HCT116 (cell line): ENCODE data around the gene HRH2. TPM values are rescaled to one million over a fixed set of nuclear protein-coding genes. Genes with fewer than 3 reads are reported as not detected.

Experiments used
- ATAC-seq: fragments of 200-7000 bp; cut with Tn5 transposase; 2 replicates; pipeline ENCODE4 v1.9.1; 2020; ENCODE audit warnings: mild to moderate bottlenecking, moderate library complexity
- BruUV-seq: library from RNA; stranded (reverse); fragments of 400-500 nt; replicated peaks from 2 replicates; lab custom pipeline; 2021; lab: Mats Ljungman, UMichigan
- CTCF ChIA-PET: fragments of 300-600 bp; sonication (Branson Sonifier 250); formaldehyde crosslinking; loops from one replicate; lab custom pipeline; 2021; ENCODE audit warnings: antibody characterized with exemption; lab: Charles Lee
- POLR2A ChIA-PET: fragments of 300-600, 350-600 bp; sonication (Branson Sonifier 250); formaldehyde crosslinking; loops from one replicate; lab custom pipeline; 2021; ENCODE audit warnings: antibody characterized with exemption; lab: Charles Lee
- RAD21 ChIA-PET, 2 experiments: fragments of 300-600 bp; sonication (Branson Sonifier 250); formaldehyde crosslinking; loops; one replicate each; lab custom pipeline; 2023; ENCODE audit warnings: low total read pairs in 2 of 2; ENCODE audit not compliant: uncharacterized antibody in 2 of 2, unreplicated experiment in 2 of 2, low non-redundant PET in 1 of 2; lab: Charles Lee
- DNase-seq: peaks from one replicate; pipeline ENCODE4 v3.0.0-alpha.2; 2010; ENCODE audit warnings: low read depth, low spot score
- H2AFZ ChIP-seq: fragments of 200-600 bp; shearing (Covaris generic), sonication (generic); 2 replicates; pipeline ENCODE4 v1.6.1; 2017; ENCODE audit warnings: low read depth, mixed run types, mixed read lengths, antibody characterized with exemption, low read length; ENCODE audit not compliant: poor library complexity, severe bottlenecking
- H3K27ac ChIP-seq: 2 replicates; pipeline ENCODE4 v1.5.1; 2012; ENCODE audit warnings: low read depth, low read length
- H3K27me3 ChIP-seq: fragments of 200-600 bp; sonication (generic); 2 replicates; pipeline ENCODE4 v1.6.1; 2016; ENCODE audit warnings: mixed run types, low read length, mixed read lengths; ENCODE audit not compliant: insufficient read depth
- H3K36me3 ChIP-seq, 2 experiments: fragments of 200-500 bp in 1 of 2; fragments of 200-600 bp in 1 of 2; sonication (Bioruptor generic) in 1 of 2; sonication (generic) in 1 of 2; 2 replicates each; pipeline versions ENCODE4 v1.5.1 to v1.6.1; 2014 to 2016; ENCODE audit warnings: low read length in 2 of 2, inconsistent platforms in 1 of 2, mixed read lengths in 1 of 2, mixed run types in 1 of 2; ENCODE audit not compliant: insufficient read depth in 2 of 2, control insufficient read depth in 1 of 2
- H3K4me1 ChIP-seq, 2 experiments: fragments of 200-600 bp in 1 of 2; sonication (generic) in 1 of 2; 2 replicates each; pipeline versions ENCODE4 v1.5.1 to v1.6.1; 2012 to 2017; ENCODE audit warnings: low read length in 2 of 2, inconsistent platforms in 1 of 2, mild to moderate bottlenecking in 1 of 2, mixed read lengths in 1 of 2, mixed run types in 1 of 2, moderate library complexity in 1 of 2; ENCODE audit not compliant: insufficient read depth in 2 of 2, control insufficient read depth in 1 of 2
- H3K4me2 ChIP-seq: fragments of 200-600 bp; sonication (generic); 2 replicates; pipeline ENCODE4 v1.6.1; 2017; ENCODE audit warnings: mixed run types, low read length, mixed read lengths
- H3K4me3 ChIP-seq, 2 experiments: fragments of 200-600 bp in 1 of 2; sonication (generic) in 1 of 2; replicated peaks in 1 of 2; 2 replicates each; pipeline ENCODE4 v1.5.1; 2011 to 2016; ENCODE audit warnings: low read length in 2 of 2, control low read depth in 1 of 2, low read depth in 1 of 2, mild to moderate bottlenecking in 1 of 2, mixed read lengths in 1 of 2, mixed run types in 1 of 2
- H3K79me2 ChIP-seq: fragments of 200-600 bp; sonication (generic); 2 replicates; pipeline ENCODE4 v1.6.1; 2017; ENCODE audit warnings: mild to moderate bottlenecking, mixed run types, low read length, moderate library complexity, mixed read lengths; ENCODE audit not compliant: insufficient read depth
- H3K9ac ChIP-seq: fragments of 200-600 bp; sonication (generic); 2 replicates; pipeline ENCODE4 v1.6.1; 2016; ENCODE audit warnings: low read length, mixed read lengths
- H3K9me2 ChIP-seq: fragments of 200-600 bp; sonication (generic), shearing (Covaris generic); 2 replicates; pipeline ENCODE4 v1.6.1; 2017; ENCODE audit warnings: mixed run types, mild to moderate bottlenecking, moderate library complexity; ENCODE audit not compliant: insufficient read depth
- H3K9me3 ChIP-seq, 2 experiments: fragments of 200-500 bp in 1 of 2; fragments of 200-600 bp in 1 of 2; sonication (Bioruptor generic) in 1 of 2; sonication (generic) in 1 of 2; 2 replicates each; pipeline ENCODE4 v1.6.1; 2014 to 2017; ENCODE audit warnings: low read length in 2 of 2, mixed read lengths in 2 of 2, inconsistent platforms in 1 of 2, low read depth in 1 of 2, mild to moderate bottlenecking in 1 of 2, mixed run types in 1 of 2, moderate library complexity in 1 of 2; ENCODE audit not compliant: control insufficient read depth in 1 of 2, insufficient read depth in 1 of 2
- H4K20me1 ChIP-seq: fragments of 200-600 bp; sonication (generic), shearing (Covaris generic); 2 replicates; pipeline ENCODE4 v1.6.1; 2017; ENCODE audit warnings: mixed run types, mild to moderate bottlenecking, moderate library complexity; ENCODE audit not compliant: insufficient read depth
- EGR1 ChIP-seq: IDR thresholded peaks from 2 replicates; pipeline ENCODE4 v1.6.1; 2012; ENCODE audit warnings: low read depth
- FOSL1 ChIP-seq: IDR thresholded peaks from 2 replicates; pipeline ENCODE4 v1.6.1; 2012; ENCODE audit warnings: low read depth
- JUND ChIP-seq: IDR thresholded peaks from 2 replicates; pipeline ENCODE4 v1.6.1; 2012
- POLR2AphosphoS5 ChIP-seq: IDR thresholded peaks from 2 replicates; pipeline ENCODE4 v1.6.1; 2011; ENCODE audit warnings: mild to moderate bottlenecking, low read depth, low read length, moderate library complexity
- RAD21 ChIP-seq: IDR thresholded peaks from 2 replicates; pipeline ENCODE4 v1.6.1; 2012; ENCODE audit warnings: low read depth, mild to moderate bottlenecking
- SP1 ChIP-seq: IDR thresholded peaks from 2 replicates; pipeline ENCODE4 v1.6.1; 2012; ENCODE audit warnings: low read depth
- SRF ChIP-seq: IDR thresholded peaks from 2 replicates; pipeline ENCODE4 v1.6.1; 2012; ENCODE audit warnings: low read depth
- TCF7L2 ChIP-seq: IDR thresholded peaks from 2 replicates; pipeline ENCODE4 v1.7.0; 2011; ENCODE audit warnings: borderline replicate concordance, inconsistent platforms; ENCODE audit not compliant: insufficient read depth, insufficient read length; ENCODE audit errors: extremely low read depth
- ZFX ChIP-seq: fragments of 450-650 bp; IDR thresholded peaks from 2 replicates; pipeline ENCODE4 v1.6.1; 2017
- intact Hi-C: fragments of 100-400 bp; cut with micrococcal nuclease; formaldehyde crosslinking; loops from 2 replicates; pipeline ENCODE4 v1.10.0; 2022
- total RNA-seq: library from RNA; stranded (reverse); gene quantifications from one replicate; pipeline ENCODE4 v1.2.1, GENCODE V29; 2021; ENCODE audit not compliant: unreplicated experiment
- TF ChIP-seq, protein P1 (sequence below): IDR thresholded peaks from 2 replicates; pipeline ENCODE4 v1.6.1; 2012

Gene HRH2
- total RNA-seq, 1 experiment from 2014 or later, result 0.12 TPM

DNA sequence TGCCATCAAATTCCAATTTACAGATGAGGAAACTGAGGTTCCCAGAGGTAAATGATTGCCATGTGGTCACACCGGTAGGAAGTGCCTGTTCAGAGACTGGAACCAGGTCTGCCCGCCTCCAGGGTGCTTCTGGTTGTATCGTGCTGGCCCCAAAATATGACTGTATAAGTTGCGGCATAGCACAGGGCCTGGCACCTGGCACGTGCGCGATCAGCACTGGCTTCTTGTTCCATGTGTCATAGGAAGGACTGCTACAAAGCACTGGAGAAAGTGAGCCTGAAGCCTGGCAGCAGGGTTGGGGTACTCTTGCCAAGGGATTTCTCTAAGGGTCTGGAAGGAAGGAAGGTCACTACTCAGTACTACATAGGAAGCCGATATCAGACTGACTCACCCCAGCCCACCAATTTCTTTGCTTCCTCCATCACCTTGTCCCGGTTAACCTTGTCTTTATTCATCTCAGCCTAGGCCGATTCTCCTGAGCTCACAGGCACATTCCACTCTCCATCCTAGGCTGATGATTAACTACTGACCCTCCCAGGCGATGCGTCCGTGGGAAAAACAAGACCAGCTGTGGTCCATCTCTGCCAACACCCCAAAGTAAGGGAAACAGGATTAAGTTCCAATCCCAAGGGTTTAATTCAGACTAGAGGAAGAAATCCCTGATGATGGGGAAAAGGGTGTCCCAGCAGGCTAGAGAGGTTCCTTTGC is 1.8 kb downstream of the HRH2 start:
- H3K27ac ChIP-seq, result no peak overlapping the region
- H3K79me2 ChIP-seq, result no peaks in the 10 kb centered on the region
- H3K27me3 ChIP-seq, result peaks cover 2% of the 10 kb centered on the region; the same call in 1 of the 2 replicates
- H2AFZ ChIP-seq, result no peak overlapping the region
- H3K9me2 ChIP-seq, result no peaks in the 10 kb centered on the region
- no peak for DNase-seq
- H3K4me3 ChIP-seq, result no peak overlapping the region
- ChIA-PET POLR2A (no interaction called here), CTCF (no interaction called here), RAD21 (no interaction called here)
- H4K20me1 ChIP-seq, result no peaks in the 10 kb centered on the region
- H3K36me3 ChIP-seq, result no peaks in the 10 kb centered on the region
- no peak overlapping the region for H3K9ac ChIP-seq
- intact Hi-C loops, result no loop called here
- BruUV-seq, result no TSS peak
- ATAC-seq, result no peak
- H3K4me1 ChIP-seq, result no peaks in the 10 kb centered on the region
- no peaks in the 10 kb centered on the region for H3K9me3 ChIP-seq
- no peak for TF ChIP-seq POLR2AphosphoS5
- TF ChIP-seq, protein P1, sequence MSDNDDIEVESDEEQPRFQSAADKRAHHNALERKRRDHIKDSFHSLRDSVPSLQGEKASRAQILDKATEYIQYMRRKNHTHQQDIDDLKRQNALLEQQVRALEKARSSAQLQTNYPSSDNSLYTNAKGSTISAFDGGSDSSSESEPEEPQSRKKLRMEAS, result no peak
- TF ChIP-seq EGR1, result no peak
- TF ChIP-seq FOSL1, result no peak
- no peak for TF ChIP-seq SRF
- no peak for TF ChIP-seq JUND
- TF ChIP-seq SP1, result no peak
- TF ChIP-seq ZFX, result no peak
- H3K4me2 ChIP-seq, result no peak overlapping the region

DNA sequence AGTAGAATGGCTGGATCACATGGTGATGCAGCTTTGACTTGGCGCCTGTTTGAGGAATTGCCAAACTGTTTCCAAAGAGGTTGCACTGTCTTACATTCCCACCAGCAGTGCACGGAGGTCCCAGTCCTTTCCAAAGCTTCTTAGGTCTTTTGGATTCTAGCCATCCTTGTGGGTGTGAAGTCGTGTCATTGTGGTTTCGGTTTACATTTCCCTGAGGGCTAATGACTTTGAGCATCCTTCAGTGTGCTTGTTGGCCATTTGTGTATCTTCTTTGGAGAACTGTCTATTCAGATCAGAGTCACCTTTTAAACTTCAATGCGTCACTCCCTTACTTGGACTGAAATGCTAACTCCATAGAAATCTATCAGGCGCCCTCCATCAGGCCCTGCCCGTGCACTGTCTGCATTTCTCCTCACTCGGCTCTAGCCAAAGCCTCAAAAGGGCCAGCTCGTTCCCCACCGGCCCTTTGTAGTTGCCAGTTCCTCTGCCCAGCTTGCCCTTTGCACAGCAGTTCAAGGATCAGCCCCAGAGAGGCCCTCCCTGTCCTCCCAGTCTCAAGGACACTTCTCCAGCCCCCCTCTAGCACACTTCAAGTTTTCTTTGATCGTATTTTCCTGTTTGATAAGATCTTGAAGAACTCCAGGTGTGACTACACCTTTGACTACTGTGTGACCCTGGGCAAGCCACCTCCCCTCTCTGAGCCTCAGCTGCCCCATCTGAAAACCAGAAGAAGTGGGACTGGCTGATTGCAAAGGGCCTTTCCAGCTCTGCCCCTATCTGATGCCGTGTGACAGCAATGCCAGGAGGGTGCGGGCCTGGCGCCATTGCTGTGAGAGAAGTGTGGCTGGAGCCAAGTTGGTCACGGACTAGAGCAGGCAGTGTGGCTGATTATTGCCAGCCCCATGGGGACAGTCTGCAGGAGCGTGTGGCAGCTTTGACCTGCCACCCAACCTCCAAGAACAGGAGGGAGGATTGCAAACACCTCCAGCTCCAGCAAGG is 5.6 kb downstream of the HRH2 start:
- Histone ChIP-seq H3K36me3 (no peaks in the 10 kb centered on the region), H3K4me3 (no peak overlapping the region), H3K9me3 (no peaks in the 10 kb centered on the region), H3K27me3 (peaks cover 19% of the 10 kb centered on the region; the same call in 1 of the 2 replicates), H4K20me1 (no peaks in the 10 kb centered on the region), H3K27ac (no peak overlapping the region), H3K9me2 (no peaks in the 10 kb centered on the region), H2AFZ (no peak overlapping the region), H3K9ac (no peak overlapping the region), H3K4me1 (no peaks in the 10 kb centered on the region), H3K79me2 (no peaks in the 10 kb centered on the region), H3K4me2 (no peak overlapping the region)
- DNase-seq, result no peak
- ChIA-PET CTCF (no interaction called here), POLR2A (no interaction called here), RAD21 (no interaction called here)
- no TSS peak for BruUV-seq
- intact Hi-C loops, result no loop called here
- no peak for ATAC-seq
- TF ChIP-seq RAD21 (no peak), TCF7L2 (peak; percentile 22)
